Lower leg skin (tissue), 3 donors: Measurements from ENCODE around the gene SLC10A3.

Source experiments
- POLR2A ChIP-seq, 2 donors: fragments of 450-650 bp; IDR thresholded peaks; one replicate each; pipeline ENCODE4 v1.6.1; 2016 to 2017; ENCODE audit warnings: antibody characterized with exemption in 2 of 2, mild to moderate bottlenecking in 1 of 2, moderate library complexity in 1 of 2
- TF ChIP-seq, protein P1 (sequence below), 3 donors: fragments of 450-650 bp; IDR thresholded peaks; one replicate each; pipeline ENCODE4 v1.5.1; 2016; ENCODE audit warnings: antibody characterized with exemption in 3 of 3, mild to moderate bottlenecking in 3 of 3, moderate library complexity in 2 of 3

DNA sequence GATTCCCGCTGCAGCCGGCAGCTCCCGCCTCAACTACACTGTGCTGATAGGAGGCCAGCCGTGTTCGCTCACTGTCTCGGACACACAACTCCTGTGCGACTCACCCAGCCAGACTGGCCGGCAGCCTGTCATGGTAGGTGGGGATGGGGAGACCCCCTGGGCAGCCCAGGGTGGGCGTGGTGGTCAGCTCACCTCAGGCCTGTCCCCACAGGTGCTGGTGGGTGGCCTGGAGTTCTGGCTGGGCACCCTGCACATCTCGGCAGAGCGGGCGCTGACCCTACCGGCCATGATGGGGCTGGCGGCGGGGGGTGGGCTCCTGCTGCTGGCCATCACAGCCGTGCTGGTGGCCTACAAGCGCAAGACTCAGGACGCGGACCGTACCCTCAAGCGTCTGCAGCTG is 22.9 kb downstream of the SLC10A3 start:
- TF ChIP-seq, protein P1, sequence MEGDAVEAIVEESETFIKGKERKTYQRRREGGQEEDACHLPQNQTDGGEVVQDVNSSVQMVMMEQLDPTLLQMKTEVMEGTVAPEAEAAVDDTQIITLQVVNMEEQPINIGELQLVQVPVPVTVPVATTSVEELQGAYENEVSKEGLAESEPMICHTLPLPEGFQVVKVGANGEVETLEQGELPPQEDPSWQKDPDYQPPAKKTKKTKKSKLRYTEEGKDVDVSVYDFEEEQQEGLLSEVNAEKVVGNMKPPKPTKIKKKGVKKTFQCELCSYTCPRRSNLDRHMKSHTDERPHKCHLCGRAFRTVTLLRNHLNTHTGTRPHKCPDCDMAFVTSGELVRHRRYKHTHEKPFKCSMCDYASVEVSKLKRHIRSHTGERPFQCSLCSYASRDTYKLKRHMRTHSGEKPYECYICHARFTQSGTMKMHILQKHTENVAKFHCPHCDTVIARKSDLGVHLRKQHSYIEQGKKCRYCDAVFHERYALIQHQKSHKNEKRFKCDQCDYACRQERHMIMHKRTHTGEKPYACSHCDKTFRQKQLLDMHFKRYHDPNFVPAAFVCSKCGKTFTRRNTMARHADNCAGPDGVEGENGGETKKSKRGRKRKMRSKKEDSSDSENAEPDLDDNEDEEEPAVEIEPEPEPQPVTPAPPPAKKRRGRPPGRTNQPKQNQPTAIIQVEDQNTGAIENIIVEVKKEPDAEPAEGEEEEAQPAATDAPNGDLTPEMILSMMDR (IDR thresholded peaks at IDR 0.05) = no peak
- no peak for TF ChIP-seq POLR2A (IDR thresholded peaks at IDR 0.05)
